Measurements from ENCODE around the gene PPP4R1.

The PPP4R1 gene

DNA sequence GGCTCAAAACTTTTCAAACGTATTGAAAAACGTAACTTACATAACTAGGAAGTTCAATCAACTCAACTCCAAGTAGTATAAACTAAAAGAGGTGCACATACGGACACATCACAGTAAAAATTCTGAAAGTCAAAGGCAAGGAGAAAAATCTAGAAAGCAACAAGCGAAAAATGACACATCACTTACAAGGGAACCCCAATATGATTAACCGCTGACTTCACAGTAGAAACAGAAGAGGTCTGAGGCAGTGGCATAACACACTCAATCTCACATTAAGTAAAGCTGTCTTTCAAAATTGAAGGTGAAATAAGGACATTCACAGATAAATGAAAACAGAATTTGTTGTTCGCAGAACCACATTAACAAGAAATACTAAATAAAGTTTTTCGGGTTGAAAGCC is 32.7 kb downstream of the PPP4R1 start:
- no peak for DNase-seq

- DNase-seq = no peak
Observed at GRCh38 chr18:9578306-9578705, 36.1 kb downstream of the PPP4R1 start.

- DNase-seq = no peak
Observed at GRCh38 chr18:9577361-9577760, 37.0 kb downstream of the PPP4R1 start.

DNA sequence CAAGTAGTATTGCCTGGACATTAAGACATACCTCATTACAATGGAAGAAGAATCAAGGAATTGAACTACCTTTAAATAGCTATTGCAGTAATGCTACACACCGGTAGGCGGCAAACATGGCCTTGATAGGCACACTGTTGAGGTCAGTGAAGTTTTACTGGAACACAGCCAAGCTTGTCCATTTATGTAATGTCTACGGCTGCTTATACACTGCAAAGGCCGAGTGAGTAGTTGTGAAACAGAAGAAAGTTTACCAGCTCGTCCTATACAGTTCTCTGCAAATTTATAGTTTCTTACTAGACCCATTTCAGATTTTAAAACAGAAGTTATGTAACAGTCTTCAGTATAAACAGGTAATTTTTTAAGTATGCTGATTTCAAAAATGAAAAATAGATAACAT is 38.8 kb downstream of the PPP4R1 start:
- DNase-seq = no peak

DNA sequence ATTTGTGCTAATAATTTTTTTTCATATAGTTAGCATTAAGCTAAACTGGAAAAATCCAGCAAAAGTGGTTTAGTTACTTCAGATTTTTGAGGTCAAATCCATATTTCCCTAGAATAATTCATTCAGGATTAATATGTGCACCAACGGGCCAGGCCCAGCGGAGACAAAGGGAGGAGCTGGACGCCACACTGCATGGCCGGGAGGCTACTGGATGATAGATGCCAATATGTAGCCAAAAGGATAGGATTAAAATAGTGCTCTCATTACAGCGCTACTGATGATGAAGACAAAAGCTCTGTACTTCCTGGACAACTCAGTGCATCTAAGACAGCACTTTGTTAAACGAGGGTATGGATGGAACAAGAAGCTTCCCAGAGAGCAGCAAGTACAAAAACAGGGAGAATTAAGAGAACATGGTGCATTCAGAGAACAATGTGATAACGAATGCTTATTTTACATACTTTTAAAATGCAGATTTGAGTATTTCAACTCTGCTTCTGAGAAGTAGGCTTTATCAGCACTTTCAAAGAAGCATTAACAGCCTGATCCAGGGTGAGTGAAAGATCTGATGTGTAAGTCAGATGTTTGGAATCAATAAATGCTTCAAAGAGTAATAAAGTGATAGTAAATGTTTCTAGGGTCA is 39.8 kb downstream of the PPP4R1 start:
- no peak for DNase-seq

GRCh38 chr18:9571546-9571945 is 42.8 kb downstream of the PPP4R1 start:
- DNase-seq = no peak

- DNase-seq = no peak
Observed at GRCh38 chr18:9570255-9570654, 44.1 kb downstream of the PPP4R1 start.

DNA sequence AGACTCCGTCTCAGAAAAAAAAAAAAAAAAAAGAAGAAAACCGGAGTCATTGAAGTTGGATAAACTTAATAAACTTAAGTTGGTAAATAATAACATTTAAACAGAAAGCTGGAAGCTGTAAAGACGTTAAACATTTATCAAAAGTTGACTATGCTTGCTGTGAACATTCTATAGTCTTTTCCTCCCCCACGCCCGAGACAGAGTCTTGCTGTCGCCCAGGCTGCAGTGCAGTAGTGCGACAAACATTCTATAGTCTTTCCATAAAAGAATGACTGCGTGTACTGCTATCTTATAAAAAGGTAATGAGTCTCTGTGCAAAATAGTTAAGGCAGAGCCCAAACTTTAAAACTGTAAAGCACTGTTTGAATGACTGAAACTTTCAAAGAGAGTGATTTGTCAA is 45.2 kb downstream of the PPP4R1 start:
- no peak for DNase-seq

DNA sequence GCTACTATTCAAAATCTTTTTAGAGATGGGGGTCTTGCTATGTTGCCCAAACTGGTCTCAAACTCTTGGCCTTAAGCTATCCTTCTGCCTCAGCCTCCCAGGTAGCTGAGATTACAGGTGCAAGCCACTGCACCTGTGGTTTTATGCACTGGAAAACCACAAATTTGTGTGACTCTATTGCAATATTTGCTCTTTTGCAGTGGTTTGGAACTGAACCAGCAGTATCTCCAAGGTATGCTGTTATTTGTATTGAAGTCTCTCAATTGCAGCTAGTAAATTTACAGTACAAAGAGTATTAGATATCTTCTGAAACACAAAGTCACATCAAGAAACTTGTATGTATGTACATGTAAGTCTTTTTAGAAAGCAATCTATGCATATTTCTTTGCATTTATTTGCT is 46.2 kb downstream of the PPP4R1 start:
- DNase-seq = no peak

DNA sequence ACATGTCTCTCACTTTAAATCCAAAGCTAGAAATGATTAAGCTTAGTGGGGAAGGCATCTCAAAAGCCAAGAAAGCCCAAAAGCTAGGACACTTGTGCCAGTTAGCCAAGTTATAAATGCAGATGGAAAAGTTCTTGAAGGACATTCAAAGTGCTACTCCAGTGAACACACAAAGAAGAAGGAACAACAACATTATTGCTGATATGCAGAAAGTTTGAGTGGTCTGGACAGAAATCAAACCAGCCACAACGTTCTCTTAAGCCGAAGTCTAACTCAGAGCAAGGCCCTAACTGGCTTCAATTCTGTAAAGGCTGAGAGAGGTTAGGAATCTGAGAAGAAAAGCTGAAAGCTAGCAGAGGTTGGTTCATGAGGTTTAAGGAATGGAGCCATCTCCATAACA is 49.0 kb downstream of the PPP4R1 start:
- DNase-seq = no peak

- DNase-seq = no peak
Observed at GRCh38 chr18:9563331-9563730, 51.0 kb downstream of the PPP4R1 start.

DNA sequence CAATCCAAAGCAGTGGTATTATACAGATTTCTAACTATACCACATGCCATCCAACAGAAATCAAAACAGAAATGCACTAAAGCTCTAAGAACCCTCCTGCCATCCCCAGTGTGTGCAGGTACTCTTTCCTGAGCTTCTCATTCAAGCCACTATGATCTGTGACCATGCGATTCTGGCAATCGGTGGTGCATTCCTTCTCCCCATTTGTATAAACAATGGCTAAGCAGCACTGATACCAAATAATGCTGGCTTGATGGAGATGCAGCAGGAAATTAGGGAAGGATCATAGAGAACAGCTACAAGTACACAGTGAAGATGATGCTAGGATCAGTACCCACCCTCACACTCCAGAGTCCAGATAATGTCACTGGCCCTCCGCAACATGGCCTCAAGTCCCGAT is 51.8 kb downstream of the PPP4R1 start:
- no peak for DNase-seq

- DNase-seq = no peak
Observed at GRCh38 chr18:9561759-9562158, 52.6 kb downstream of the PPP4R1 start.

DNA sequence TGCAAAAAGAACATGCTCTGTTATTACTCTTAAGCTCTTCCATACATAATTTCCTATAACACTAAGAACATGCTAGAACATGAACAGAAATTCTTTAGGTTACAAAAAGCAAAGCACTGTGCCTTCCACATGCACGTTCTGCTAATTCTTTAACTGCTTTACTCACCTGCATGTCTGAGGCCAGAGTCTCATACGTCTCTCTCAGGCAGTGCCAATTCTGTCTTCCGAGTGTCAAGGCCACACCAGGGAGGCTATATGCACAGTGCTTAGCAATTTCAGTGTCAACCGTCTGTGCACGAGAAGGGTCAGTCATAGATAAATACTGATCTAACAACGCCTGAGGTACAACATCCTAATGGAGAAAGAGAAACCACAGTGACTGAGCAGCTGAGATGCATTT is 55.1 kb downstream of the PPP4R1 start:
- DNase-seq = no peak

DNA sequence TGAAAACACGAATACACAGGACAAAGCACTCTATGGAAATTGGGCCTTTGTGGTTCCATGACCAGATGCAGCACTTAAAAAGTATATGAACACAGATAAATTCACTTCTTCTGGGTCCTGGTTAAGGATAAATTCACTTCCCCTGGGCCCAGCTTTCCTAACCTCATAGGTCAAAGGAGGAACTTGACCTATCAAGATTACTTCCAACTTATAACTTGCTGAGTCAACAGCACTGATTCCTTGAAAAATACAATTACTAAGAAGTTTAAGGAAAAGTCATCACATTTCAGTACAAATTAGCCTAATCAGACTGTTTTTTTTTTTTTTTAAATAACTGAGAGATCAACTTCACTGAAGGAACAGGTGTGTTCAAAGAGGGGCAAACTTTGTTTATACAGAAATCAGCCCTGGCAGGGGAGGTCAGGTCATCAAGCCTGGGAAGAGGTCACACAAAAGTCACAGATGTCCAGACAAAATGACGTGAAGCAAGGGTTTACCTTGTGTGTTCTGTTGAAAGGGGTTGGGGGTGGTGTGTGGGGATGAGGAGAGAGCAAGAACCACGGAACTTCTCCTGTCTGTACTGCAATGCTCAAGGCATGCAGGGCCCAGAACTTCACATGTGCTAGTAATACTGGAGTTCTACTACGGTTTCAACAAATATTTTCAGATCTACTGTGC is 55.8 kb downstream of the PPP4R1 start:
- DNase-seq = no peak

GRCh38 chr18:9557250-9557943 is 57.0 kb downstream of the PPP4R1 start:
- no peak for DNase-seq

DNA sequence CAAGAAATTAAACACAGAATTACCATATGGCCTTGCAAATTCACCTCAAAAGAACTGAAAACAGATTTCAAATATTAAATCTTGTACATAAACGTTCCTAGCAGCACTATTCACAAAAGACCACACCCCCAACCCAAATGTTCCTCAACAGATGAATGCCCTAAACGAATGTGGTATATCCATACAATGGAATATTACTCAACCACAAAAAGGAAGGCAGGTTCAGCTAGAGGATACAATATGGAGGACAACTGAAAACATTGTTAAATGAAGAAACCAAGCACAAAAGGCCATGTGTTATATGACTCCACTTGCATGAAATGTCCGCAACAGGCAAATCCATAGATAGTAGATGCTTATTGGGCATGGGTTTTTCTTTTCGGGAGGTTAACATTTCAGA is 61.7 kb downstream of the PPP4R1 start:
- no peak for DNase-seq

DNA sequence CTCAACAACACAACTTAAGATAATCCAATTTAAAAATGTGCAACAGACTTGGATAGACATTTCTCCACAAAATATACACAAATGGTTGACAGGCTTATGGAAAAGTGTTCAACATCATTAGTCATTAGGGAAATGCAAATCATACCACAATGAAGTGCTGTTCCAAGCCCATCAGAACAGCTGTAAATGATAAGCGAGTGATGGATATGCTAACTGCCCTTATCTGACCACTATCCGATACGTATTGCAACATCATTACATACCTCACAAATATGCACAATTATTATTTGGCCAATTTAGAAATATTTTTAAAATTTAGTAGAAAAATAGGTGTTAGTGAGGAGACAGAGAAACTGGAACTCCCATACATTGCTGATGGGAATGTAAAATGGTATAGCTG is 62.2 kb downstream of the PPP4R1 start:
- no peak for DNase-seq

GRCh38 chr18:9550429-9550828 is 63.9 kb downstream of the PPP4R1 start:
- DNase-seq = no peak

GRCh38 chr18:9549405-9549804 is 65.0 kb downstream of the PPP4R1 start:
- no peak for DNase-seq

DNA sequence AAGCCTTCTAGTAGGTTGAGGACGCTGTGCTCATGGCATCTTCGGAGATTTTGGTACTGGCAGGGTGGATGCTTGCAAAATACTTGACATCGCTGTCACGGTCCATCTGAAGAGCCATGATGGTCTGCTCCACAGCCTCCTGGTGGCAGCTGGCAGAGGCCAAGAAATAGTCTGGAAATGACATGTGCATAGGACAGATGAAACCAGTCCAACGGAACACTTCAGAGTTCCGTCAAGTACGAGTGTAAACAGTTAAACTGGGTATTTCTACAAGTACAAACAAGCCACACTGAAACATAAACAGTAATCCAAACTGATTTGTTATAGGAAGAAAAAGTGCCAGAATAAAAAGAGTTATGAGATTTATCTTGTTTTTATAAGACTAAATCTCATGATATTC is 66.6 kb downstream of the PPP4R1 start:
- no peak for DNase-seq

DNA sequence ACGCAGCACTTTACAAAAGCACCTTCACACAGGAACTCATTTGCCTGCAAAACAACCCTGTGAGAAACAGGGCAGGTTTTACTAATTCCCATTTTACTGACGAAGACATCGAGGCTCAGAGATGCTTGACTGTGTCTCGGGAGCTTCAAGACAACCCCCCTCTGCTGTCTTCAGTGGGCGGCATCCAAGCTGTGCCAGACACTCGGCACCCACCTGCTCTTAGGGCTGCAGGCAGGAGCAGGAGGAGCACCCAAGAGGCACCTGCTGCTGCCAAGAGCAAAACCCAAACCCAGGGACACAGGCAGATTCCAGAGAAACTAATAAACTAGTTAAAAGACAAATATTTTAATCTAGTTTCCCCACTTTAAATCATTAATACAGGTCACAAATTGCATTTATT is 67.9 kb downstream of the PPP4R1 start:
- DNase-seq = no peak

- no peak for DNase-seq
Observed at GRCh38 chr18:9545029-9545428, 69.3 kb downstream of the PPP4R1 start.

DNA sequence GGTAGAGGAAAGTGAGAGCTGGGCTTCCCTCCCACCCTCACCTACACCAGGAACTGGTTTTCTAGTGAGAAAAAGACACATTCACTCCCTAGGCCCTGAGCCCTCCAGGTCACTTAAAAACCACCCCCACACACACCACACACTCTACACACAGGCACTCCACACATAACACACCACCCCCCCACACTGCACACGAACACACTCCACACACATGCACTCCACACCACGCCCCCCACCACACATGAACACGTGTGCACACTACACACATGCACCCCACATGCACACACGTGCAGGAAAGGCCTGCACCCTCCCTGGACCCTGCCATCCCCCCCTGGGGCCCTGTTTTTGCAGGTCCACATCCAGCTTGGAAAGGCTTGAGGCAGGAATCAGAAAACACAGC is 71.4 kb downstream of the PPP4R1 start:
- DNase-seq = no peak

GRCh38 chr18:9539938-9540337 is 74.4 kb downstream of the PPP4R1 start:
- no peak for DNase-seq

Measured in GOT3 (cell line).